CD14-positive monocyte (primary cell): ENCODE measurements around the gene POMT1. TPM values are rescaled to one million over a fixed set of nuclear protein-coding genes. Genes with fewer than 3 reads are reported as not detected.

Experiments used
- DNase-seq, 3 donors: peaks; one replicate each; pipeline ENCODE4 v3.0.0-alpha.2; 2011 to 2022
- H2AFZ ChIP-seq: 2 replicates; pipeline ENCODE4 v1.6.0; 2012; ENCODE audit warnings: mild to moderate bottlenecking, low read depth, low read length, inconsistent platforms; ENCODE audit not compliant: insufficient read depth, poor library complexity, severe bottlenecking
- H3K27ac ChIP-seq, 2 donors: 1 replicate in 1 of 2; 2 replicates in 1 of 2; pipeline ENCODE4 v1.5.1; 2012 to 2013; ENCODE audit warnings: low read length in 2 of 2, control low read depth in 1 of 2, inconsistent platforms in 1 of 2, low read depth in 1 of 2, mild to moderate bottlenecking in 1 of 2
- H3K27me3 ChIP-seq, 2 donors: one replicate each; pipeline versions ENCODE4 v1.6.0 to v1.6.1; 2011 to 2013; ENCODE audit warnings: low read length in 2 of 2; ENCODE audit not compliant: control insufficient read depth in 2 of 2, insufficient read depth in 2 of 2
- H3K36me3 ChIP-seq, 2 donors: replicated peaks in 1 of 2; 1 replicate in 1 of 2; 2 replicates in 1 of 2; pipeline versions ENCODE4 v1.5.1 to v1.6.1; 2012 to 2013; ENCODE audit warnings: low read length in 2 of 2, control low read depth in 1 of 2, inconsistent platforms in 1 of 2, mild to moderate bottlenecking in 1 of 2; ENCODE audit not compliant: insufficient read depth in 2 of 2, control insufficient read depth in 1 of 2
- H3K4me1 ChIP-seq, 2 donors: 1 replicate in 1 of 2; 2 replicates in 1 of 2; pipeline versions ENCODE4 v1.5.1 to v1.6.1; 2012 to 2013; ENCODE audit warnings: low read length in 2 of 2, control low read depth in 1 of 2, inconsistent platforms in 1 of 2, mild to moderate bottlenecking in 1 of 2, moderate library complexity in 1 of 2; ENCODE audit not compliant: insufficient read depth in 2 of 2, control insufficient read depth in 1 of 2
- H3K4me2 ChIP-seq: replicated peaks from 2 replicates; pipeline ENCODE3; 2012; ENCODE audit warnings: low read length, moderate library complexity, mild to moderate bottlenecking; ENCODE audit not compliant: poor library complexity, severe bottlenecking; ENCODE audit errors: extremely low read depth
- H3K4me3 ChIP-seq, 3 experiments: fragments of 200-600 bp in 1 of 3; sonication (generic) in 1 of 3; replicated peaks in 1 of 3; 1 replicate in 2 of 3; 2 replicates in 1 of 3; pipeline ENCODE4 v1.5.1; 2011 to 2013; ENCODE audit warnings: low read length in 3 of 3, mild to moderate bottlenecking in 3 of 3, control low read depth in 2 of 3, low read depth in 2 of 3, inconsistent platforms in 1 of 3, moderate library complexity in 1 of 3
- H3K79me2 ChIP-seq: 2 replicates; pipeline ENCODE4 v1.6.0; 2012; ENCODE audit warnings: mild to moderate bottlenecking, control low read depth, inconsistent platforms, low read length, moderate library complexity; ENCODE audit not compliant: insufficient read depth
- H3K9ac ChIP-seq: 2 replicates; pipeline ENCODE4 v1.6.0; 2017; ENCODE audit warnings: low read length, mild to moderate bottlenecking; ENCODE audit not compliant: insufficient read depth, poor library complexity, severe bottlenecking
- H3K9me3 ChIP-seq, 2 donors: replicated peaks in 1 of 2; 1 replicate in 1 of 2; 2 replicates in 1 of 2; pipeline versions ENCODE4 v1.5.1 to v1.6.1; 2012 to 2013; ENCODE audit warnings: low read length in 2 of 2, control low read depth in 1 of 2; ENCODE audit not compliant: control insufficient read depth in 1 of 2, insufficient read depth in 1 of 2
- H4K20me1 ChIP-seq: 2 replicates; pipeline ENCODE4 v1.6.0; 2012; ENCODE audit warnings: mild to moderate bottlenecking, low read length, control low read depth, moderate library complexity; ENCODE audit not compliant: insufficient read depth
- H3K27ac Mint-ChIP-seq, 7 donors: one replicate each; pipeline ENCODE4 v1.8.0; 2020; ENCODE audit warnings: mild to moderate bottlenecking in 7 of 7, mixed read lengths in 7 of 7, moderate library complexity in 6 of 7, inconsistent platforms in 2 of 7
- H3K27me3 Mint-ChIP-seq, 3 donors: one replicate each; pipeline ENCODE4 v1.8.0; 2021 to 2022; ENCODE audit warnings: low read depth in 3 of 3, mild to moderate bottlenecking in 3 of 3, mixed read lengths in 3 of 3, moderate library complexity in 3 of 3, inconsistent platforms in 1 of 3
- H3K36me3 Mint-ChIP-seq, 2 donors: one replicate each; pipeline ENCODE4 v1.8.0; 2020; ENCODE audit warnings: mixed read lengths in 2 of 2, inconsistent platforms in 1 of 2, mild to moderate bottlenecking in 1 of 2
- H3K4me1 Mint-ChIP-seq: one replicate; pipeline ENCODE4 v1.8.0; 2020; ENCODE audit warnings: mild to moderate bottlenecking, mixed read lengths
- H3K4me3 Mint-ChIP-seq, 2 donors: one replicate each; pipeline ENCODE4 v1.8.0; 2020; ENCODE audit warnings: mild to moderate bottlenecking in 2 of 2, mixed read lengths in 2 of 2, moderate library complexity in 1 of 2
- H3K9me3 Mint-ChIP-seq, 7 donors: one replicate each; pipeline ENCODE4 v1.8.0; 2020 to 2022; ENCODE audit warnings: mixed read lengths in 7 of 7, mild to moderate bottlenecking in 6 of 7, moderate library complexity in 6 of 7, inconsistent platforms in 2 of 7
- CTCF ChIP-seq: fragments of 200-600 bp; IDR thresholded peaks from one replicate; pipeline ENCODE4 v1.8.0; 2022; ENCODE audit warnings: antibody characterized with exemption, mild to moderate bottlenecking
- WGBS: methylation state at CpG from one replicate; pipeline ENCODE4 v1.1.5; 2013; ENCODE audit warnings: missing lambda C conversion rate; ENCODE audit not compliant: insufficient coverage; 5-methylcytosine and 5-hydroxymethylcytosine counted together
- intact Hi-C, 2 donors: fragments of 100-400 bp; cut with micrococcal nuclease; formaldehyde crosslinking; loops; one replicate each; pipeline versions ENCODE4 v1.15.0 to v1.15.1; 2023
- polyA plus RNA-seq, 3 donors: library from polyadenylated mRNA; depleted of rRNA in 1 of 3; unstranded in 2 of 3; stranded (reverse) in 1 of 3; fragments of 300-500 nt in 2 of 3; fragments of >200 nt in 1 of 3; fragmentation: Illumina TruSeq in 2 of 3; gene quantifications; 1 replicate in 2 of 3; 2 replicates in 1 of 3; pipeline ENCODE4 v1.2.3, GENCODE V29; 2012 to 2021

The POMT1 gene
- polyA plus RNA-seq, 3 donors: 5.9 to 22.3 (median 7.5) TPM

- peaks cover 9 to 14% (median 11%) of the 10 kb centered on the region in 3 donors for H3K27me3 Mint-ChIP-seq
- Histone ChIP-seq H3K79me2 (no peaks in the 10 kb centered on the region), H3K4me1 (no peaks in the 10 kb centered on the region), H4K20me1 (no peaks in the 10 kb centered on the region), H3K9me3 (peaks cover 8 to 9% of the 10 kb centered on the region in 2 donors), H3K27me3 (peaks cover 0 to 4% of the 10 kb centered on the region in 2 donors), H3K27ac (no peak overlapping the region), H3K36me3 (no peaks in the 10 kb centered on the region), H3K4me3 (no peak overlapping the region), H2AFZ (no peak overlapping the region), H3K9ac (no peak overlapping the region), H3K4me2 (no peak overlapping the region)
- no peak overlapping the region for H3K4me3 Mint-ChIP-seq
- H3K9me3 Mint-ChIP-seq: peaks cover 2 to 13% (median 11%) of the 10 kb centered on the region in 7 donors
- 100% methylated on average over 11 of the region's 19 CpGs for WGBS
- H3K27ac Mint-ChIP-seq: no peak overlapping the region
- H3K36me3 Mint-ChIP-seq: peaks cover 0 to under 1% of the 10 kb centered on the region in 2 donors
- no peak for DNase-seq
- H3K4me1 Mint-ChIP-seq: peaks cover 2% of the 10 kb centered on the region
- TF ChIP-seq CTCF: no peak
- intact Hi-C loops: no loop called here
Observed at GRCh38 chr9:131537946-131538345, 35.2 kb downstream of the POMT1 start.

- no peak for DNase-seq
- peaks cover 2% of the 10 kb centered on the region for H3K4me1 Mint-ChIP-seq
- TF ChIP-seq CTCF: no peak
- no peak overlapping the region for H3K4me2 ChIP-seq
- no peaks in the 10 kb centered on the region for H3K4me1 ChIP-seq
- H3K27ac ChIP-seq: no peak overlapping the region
- H3K4me3 ChIP-seq: no peak overlapping the region
- 97% methylated on average over 5 of the region's 7 CpGs for WGBS
- peaks cover 18 to 23% (median 22%) of the 10 kb centered on the region in 3 donors for H3K27me3 Mint-ChIP-seq
- intact Hi-C loops: no loop called here
- no peaks in the 10 kb centered on the region for H3K36me3 ChIP-seq
- H3K36me3 Mint-ChIP-seq: peaks cover 7 to 10% of the 10 kb centered on the region in 2 donors
- no peaks in the 10 kb centered on the region for H3K79me2 ChIP-seq
- no peak overlapping the region for H3K4me3 Mint-ChIP-seq
- no peak overlapping the region for H3K27ac Mint-ChIP-seq
- peaks cover 10 to 27% (median 25%) of the 10 kb centered on the region in 7 donors for H3K9me3 Mint-ChIP-seq
- peaks cover 22 to 24% of the 10 kb centered on the region in 2 donors for H3K9me3 ChIP-seq
- no peak overlapping the region for H2AFZ ChIP-seq
- H3K27me3 ChIP-seq: peaks cover 5 to 16% of the 10 kb centered on the region in 2 donors
- no peak overlapping the region for H3K9ac ChIP-seq
- no peaks in the 10 kb centered on the region for H4K20me1 ChIP-seq
Observed at GRCh38 chr9:131539223-131539923, 36.7 kb downstream of the POMT1 start.
